A673 (cell line): ENCODE results near the gene METRNL.

Experiments used
- EZH2 ChIP-seq: fragments of 200-600 bp; sonication (generic); IDR thresholded peaks from 2 replicates; pipeline ENCODE4 v1.6.1; 2017; ENCODE audit warnings: borderline replicate concordance, low read depth, mild to moderate bottlenecking, mixed read lengths, antibody characterized with exemption, low read length; ENCODE audit not compliant: poor library complexity, severe bottlenecking
- TF ChIP-seq, protein P1 (sequence below): fragments of 300-800, 200-600 bp; sonication (generic); conservative IDR thresholded peaks from 2 replicates; pipeline ENCODE4 v1.5.1; 2017; ENCODE audit warnings: low read depth, mild to moderate bottlenecking, antibody characterized with exemption, low read length, moderate library complexity, mixed read lengths

GRCh38 chr17:83036666-83037065 is 42.7 kb upstream of the METRNL start:
- no peak for TF ChIP-seq EZH2
- TF ChIP-seq, protein P1, sequence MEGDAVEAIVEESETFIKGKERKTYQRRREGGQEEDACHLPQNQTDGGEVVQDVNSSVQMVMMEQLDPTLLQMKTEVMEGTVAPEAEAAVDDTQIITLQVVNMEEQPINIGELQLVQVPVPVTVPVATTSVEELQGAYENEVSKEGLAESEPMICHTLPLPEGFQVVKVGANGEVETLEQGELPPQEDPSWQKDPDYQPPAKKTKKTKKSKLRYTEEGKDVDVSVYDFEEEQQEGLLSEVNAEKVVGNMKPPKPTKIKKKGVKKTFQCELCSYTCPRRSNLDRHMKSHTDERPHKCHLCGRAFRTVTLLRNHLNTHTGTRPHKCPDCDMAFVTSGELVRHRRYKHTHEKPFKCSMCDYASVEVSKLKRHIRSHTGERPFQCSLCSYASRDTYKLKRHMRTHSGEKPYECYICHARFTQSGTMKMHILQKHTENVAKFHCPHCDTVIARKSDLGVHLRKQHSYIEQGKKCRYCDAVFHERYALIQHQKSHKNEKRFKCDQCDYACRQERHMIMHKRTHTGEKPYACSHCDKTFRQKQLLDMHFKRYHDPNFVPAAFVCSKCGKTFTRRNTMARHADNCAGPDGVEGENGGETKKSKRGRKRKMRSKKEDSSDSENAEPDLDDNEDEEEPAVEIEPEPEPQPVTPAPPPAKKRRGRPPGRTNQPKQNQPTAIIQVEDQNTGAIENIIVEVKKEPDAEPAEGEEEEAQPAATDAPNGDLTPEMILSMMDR, result no peak
